AG09319 (cell line): ENCODE results near the gene ATP6AP2.

Experiments used
- DNase-seq: peaks from one replicate; pipeline ENCODE4 v3.0.0-alpha.2; 2010; ENCODE audit warnings: low read depth; ENCODE audit errors: extremely low read depth
- CTCF ChIP-seq: IDR thresholded peaks from 2 replicates; pipeline ENCODE4 v1.5.1; 2011; ENCODE audit warnings: low read depth, mild to moderate bottlenecking, inconsistent platforms, low read length, moderate library complexity

Gene ATP6AP2

GRCh38 chrX:40542972-40543371 lies 37.8 kb upstream of the ATP6AP2 start:
- DNase-seq: no peak
- TF ChIP-seq CTCF: no peak

- DNase-seq: no peak
- TF ChIP-seq CTCF: peak; percentile 83
Observed at GRCh38 chrX:40543661-40544328, 37.0 kb upstream of the ATP6AP2 start.

GRCh38 chrX:40544343-40545266 lies 36.2 kb upstream of the ATP6AP2 start:
- DNase-seq: no peak

GRCh38 chrX:40546870-40547269 lies 33.9 kb upstream of the ATP6AP2 start:
- DNase-seq: no peak
- TF ChIP-seq CTCF: no peak

More at GRCh38 chrX:40544343-40545266, 36.2 kb upstream of the ATP6AP2 start:
- TF ChIP-seq CTCF: no peak

- no peak for DNase-seq
- no peak for TF ChIP-seq CTCF
Observed at GRCh38 chrX:40550066-40550465, 30.7 kb upstream of the ATP6AP2 start.

- peak; percentile 13 for TF ChIP-seq CTCF
- no peak for DNase-seq
Observed at GRCh38 chrX:40552768-40553167, 28.0 kb upstream of the ATP6AP2 start.

- DNase-seq: no peak
- TF ChIP-seq CTCF: no peak
Observed at GRCh38 chrX:40558590-40558989, 22.2 kb upstream of the ATP6AP2 start.
